T47D (cell line): Measurements from ENCODE around the gene SLC24A1.

Experiments
- DNase-seq, 2 experiments: peaks; one replicate each; pipeline versions ENCODE4 v3.0.0 to v3.0.0-alpha.2; 2011 to 2012; ENCODE audit warnings: low read depth in 1 of 2, low spot score in 1 of 2
- JUND ChIP-seq: IDR thresholded peaks from 2 replicates; pipeline ENCODE4 v1.6.1; 2012; ENCODE audit warnings: low read depth
- in situ Hi-C: cut with HindIII; loops from 2 replicates; pipeline ENCODE4 v1.10.0; 2016; ENCODE audit warnings: low sequenced_read_pairs, low pct_unique_long_range_greater_than_20kb

SLC24A1 gene

DNA sequence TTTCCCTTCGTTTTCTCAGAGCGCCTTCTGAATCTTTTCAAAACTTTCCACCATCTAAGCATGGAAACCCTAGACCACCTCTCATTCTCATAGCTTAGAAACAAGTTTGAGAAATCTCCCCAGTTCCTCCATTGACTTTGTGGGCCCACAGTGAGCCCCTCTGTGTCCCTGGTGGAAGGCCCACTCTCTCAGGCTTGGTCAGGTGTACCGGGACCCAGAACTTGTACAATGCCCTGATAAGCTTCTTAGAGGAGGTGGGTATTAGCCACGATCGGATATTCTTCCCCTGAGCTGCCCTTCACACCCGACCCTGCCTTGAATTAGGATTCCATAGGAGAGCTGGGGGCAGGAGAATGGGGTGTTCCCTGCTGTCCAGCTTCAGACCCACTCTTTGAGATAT is at the start of gene SLC24A1:
TSS of gene SLC24A1 (plus strand) at position 301 of the 400 bp plus-strand sequence. CDS start 2,143 bp downstream, outside the sequence.
- no peak for DNase-seq
- in situ Hi-C loops, result no loop called here

DNA sequence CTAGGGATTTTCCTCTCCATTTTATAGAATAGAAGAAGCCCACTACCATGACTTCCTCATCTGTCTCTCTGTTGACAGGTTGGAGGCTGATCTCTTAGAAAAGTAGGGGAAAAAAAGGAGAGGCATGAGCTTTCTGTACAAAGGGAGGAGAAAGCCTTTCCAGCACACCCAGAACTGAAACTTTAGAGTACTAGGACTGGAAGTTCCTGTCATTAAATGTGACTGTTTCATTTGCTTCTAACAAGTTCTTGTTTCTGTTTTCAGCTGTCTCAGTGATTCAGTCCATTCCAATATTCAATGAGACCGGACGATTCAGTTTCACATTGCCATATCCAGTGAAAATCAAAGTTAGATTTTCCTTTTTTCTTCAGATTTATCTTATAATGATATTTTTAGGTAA is 49.8 kb upstream of the SLC24A1 start:
- no peak for DNase-seq
- no peak for TF ChIP-seq JUND
- in situ Hi-C loops, result no loop called here

More for the DNA sequence above, at the start of gene SLC24A1:
- TF ChIP-seq JUND, result no peak

DNA sequence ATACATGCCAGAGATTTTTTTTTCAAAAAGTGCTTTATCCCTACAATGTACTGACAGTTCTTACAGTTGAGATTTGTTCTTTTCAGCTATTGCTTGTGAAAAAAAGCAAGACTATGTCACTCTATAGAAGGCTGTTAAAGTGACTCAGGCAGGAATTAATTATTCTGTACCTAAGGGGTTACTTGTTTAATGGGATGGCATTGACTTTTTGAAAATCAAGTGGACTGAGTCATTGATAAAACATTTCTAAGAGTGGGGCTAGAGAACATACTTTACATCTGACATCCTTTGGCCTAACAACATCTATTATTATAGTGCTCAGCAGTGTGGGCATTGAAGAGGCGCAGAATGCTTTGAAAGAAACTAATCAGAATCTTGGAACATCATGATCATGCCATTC is 45.1 kb upstream of the SLC24A1 start:
- no peak for TF ChIP-seq JUND
- in situ Hi-C loops, result no loop called here
- DNase-seq, result no peak

DNA sequence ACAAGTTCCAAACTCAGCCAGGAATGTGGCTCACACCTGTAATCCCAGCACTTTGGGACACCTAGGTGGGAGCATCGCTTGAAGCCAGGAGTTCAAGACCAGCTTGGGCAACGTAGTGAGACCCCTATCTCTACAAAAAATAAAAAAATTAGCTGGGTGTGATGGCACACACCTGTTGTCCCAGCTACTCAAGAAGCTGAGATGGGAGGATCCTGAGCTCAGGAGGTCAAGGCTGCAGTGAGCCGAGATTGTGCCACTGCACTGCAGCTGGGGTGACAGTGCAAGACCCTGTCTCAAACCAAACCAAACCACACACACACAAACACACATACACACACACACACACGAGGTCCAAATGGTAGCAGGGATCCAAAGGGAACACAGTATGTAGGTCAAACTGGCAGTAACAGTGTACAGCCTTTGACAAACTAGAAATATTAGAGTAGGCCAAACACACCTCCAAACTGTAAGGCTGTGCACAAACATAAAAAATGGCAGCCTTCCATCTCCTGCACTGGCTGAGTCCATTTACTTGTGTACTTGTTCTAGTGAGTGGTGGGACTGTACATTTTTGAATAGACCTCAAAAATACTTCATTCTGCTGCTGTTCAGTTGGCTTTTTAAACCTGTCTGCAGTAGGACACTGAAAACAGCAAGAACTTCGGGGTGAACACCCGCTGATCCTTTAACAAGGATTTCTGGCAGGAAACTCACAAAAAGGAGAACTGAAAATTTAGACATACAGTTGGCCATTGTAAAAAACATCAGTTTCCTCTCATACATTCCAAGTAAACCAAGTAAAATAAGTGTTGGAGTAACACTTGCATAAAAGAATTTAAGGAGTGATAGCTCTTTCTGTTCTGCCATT is 44.4 kb upstream of the SLC24A1 start:
- in situ Hi-C loops, result no loop called here
- no peak for DNase-seq
- TF ChIP-seq JUND, result no peak

DNA sequence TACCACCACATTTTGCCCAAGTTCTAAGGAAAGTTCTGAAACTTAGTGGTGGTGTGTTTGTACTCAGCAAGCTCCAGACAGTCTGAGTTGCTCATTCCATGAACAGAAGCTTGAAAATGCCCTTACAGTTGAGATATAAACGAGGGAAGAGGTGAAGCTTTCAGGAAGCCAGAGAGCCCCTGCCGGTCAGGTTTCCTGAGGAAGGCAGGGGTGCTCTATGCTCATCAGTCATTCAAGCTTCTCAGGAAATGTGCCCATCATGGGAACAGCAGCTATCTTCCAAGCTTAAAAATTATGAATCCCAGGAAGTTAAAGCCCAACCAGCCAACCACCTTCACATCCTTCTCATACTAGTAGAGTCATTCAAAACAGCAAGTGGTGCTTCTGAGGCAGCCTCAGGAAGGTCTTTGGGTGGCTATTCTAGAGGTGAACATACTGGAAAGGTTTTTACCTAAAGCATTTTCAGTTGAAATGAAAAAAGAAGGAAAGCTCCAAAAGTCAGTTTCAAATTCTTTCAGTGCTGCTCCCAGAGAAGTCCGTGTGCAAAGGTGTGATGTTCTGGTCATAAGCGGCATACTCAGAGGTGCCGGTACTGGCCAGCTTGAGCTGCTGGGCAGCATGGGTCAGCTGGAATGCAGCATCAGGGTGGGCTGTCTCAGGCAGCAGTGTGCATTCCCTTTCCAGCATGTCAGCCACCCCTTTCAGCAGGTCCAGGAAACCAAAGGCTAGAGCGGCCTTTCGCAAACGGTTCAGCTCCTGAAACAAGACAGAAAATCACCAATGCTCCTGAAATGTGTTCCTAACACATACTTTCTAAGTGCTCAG is 42.6 kb upstream of the SLC24A1 start:
- in situ Hi-C loops, result no loop called here
- no peak for TF ChIP-seq JUND
- DNase-seq, result no peak

DNA sequence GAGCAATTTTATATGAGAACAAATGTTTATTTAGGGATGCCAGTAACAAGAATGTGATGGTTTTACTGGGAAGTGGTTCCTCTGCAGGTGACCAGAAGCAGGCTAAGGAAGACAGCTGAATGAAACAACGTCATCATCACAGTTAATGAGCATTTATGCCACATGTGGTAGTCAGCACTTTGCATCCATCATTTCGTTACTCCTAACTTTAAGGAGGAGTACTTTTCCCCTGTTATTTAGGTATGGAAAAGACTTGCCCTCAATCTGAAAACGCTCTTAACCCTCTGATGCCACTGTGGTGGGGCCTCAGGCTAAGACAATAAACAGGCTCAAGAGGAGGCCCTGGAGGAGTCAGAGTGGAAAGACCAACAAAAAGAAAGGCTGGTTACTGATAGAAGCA is 42.0 kb upstream of the SLC24A1 start:
- TF ChIP-seq JUND, result no peak
- no peak for DNase-seq
- in situ Hi-C loops, result no loop called here

DNA sequence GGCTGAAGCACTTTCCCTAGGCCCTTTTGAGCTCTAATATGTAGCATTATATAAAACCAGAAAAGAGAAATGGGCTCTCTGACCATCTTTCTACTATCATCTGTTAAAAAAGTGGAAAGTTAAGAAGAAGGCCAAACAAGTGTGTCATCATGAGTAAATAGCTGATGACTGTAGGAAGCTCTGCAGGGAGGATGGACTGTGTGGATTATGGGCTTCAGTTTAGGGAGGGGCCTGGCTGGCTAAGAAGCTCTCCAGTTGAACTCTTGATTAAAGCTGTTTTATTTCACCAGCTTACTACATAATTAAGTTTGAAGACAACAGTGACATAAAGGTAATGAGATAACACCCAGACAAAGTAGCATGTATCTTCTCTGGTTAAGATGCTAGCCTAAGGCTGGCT is 41.5 kb upstream of the SLC24A1 start:
- in situ Hi-C loops, result no loop called here
- DNase-seq, result no peak
- no peak for TF ChIP-seq JUND

DNA sequence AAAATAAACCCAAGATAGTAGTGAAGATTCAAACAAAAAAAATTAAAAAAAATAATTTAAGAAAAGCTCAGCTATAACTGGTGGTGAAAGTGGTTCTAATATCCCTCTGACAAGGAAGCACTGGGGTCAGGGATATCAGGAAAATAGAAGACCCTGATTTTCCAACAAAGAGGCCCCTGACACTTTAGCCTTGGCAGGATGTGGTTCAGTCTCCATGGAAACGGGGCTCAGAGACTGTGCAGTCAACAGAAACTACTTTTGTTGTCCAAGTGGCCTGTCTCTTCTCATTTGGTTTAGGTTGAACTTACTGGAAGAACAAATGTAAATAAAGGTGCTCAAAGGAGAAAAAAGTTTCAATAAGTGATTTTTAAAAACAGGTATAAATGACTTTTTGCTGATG is 38.0 kb upstream of the SLC24A1 start:
- in situ Hi-C loops, result no loop called here
- no peak for DNase-seq
- no peak for TF ChIP-seq JUND

DNA sequence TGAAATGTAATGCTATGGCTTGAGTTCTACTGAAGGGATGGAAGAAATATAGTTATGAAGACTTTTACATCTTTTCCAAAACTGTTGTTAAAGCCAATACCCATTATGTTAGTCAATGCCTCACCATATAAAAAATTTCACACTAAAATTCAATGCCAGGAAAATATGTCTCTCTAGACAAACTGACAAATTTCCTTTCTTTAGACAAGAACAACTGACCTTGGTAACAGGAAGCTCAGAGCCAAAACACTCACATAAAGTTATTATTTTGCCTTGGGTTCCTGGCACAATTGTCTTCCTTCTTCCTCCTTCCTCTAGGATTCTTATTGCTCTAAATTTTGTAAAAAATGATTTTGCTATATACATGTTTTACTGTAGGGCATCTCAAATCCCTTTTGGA is 37.5 kb upstream of the SLC24A1 start:
- in situ Hi-C loops, result no loop called here
- TF ChIP-seq JUND, result no peak
- DNase-seq, result no peak

DNA sequence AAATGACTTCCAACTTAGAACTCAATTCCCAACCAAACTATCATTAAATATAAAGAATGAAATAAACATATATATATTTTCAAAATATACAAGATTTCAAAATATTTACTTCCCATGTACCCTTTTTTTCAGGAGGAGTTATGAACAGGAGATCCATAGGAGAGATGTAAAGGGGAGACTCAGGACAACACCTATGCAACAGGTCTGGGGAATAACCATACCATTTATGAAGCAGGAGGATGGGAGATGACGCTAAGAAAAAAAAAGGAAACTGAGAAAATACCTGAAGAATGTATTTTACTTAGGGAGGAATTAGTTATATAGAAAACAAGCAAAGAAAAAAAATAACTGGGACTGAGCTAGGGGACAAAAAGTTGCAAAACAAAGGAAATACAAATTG is 34.6 kb upstream of the SLC24A1 start:
- DNase-seq, result no peak
- in situ Hi-C loops, result no loop called here
- TF ChIP-seq JUND, result no peak

DNA sequence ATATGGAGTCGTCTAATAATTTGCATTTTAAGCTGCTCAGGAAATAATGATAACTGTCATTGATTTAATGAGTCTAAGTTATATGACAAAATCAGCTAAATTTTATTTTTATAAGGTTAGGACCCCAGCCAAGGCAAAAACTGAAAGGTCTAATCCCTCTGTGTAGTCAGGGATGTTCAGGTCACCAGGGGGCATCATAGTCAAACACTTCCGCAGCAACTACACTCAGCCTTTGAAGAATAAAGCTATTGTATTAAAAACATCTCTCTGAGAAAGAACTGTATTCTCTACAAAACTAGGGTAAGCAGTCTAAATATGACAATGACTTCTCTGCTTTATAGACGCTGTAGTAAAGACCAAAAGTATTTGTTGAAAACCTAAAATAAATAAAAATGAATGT is 25.8 kb upstream of the SLC24A1 start:
- DNase-seq, result no peak
- TF ChIP-seq JUND, result no peak
- in situ Hi-C loops, result no loop called here

DNA sequence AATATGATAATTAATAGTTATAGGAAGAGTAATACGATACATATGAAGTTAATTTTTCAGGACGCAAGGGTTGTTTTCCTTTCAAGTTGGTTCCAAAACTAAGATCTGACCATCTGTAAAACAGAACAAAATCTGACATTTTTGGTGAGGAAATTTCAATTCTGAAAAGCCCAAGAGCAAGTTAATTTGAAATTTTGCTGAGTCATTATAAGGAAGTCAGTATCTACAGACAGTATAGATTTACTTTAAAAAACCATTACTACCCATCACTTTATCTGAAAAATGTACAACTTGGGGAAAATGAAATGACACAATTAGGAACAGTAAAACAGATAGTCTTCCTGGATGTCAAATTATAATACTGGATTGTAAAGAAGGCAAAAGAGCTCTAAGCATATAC is 23.3 kb upstream of the SLC24A1 start:
- TF ChIP-seq JUND, result no peak
- in situ Hi-C loops, result no loop called here
- no peak for DNase-seq

DNA sequence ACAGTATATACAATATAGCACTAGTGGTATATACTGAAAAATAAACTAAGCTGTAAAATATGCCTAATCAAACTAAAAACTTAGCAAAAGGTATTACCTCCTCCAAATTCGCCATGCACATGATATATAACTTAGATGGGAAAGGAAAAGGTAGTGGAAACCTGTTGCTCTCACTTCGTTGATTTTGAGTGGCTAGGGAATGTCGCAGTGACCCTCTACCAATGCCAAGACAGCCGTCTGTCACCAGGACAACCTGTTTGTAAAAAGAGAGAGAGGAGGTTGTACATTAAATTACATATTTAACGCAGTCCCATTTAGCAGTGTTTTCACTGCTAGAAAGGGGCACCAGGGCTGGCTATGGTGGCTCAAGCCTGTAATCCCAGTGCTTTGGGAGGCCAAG is 22.1 kb upstream of the SLC24A1 start:
- in situ Hi-C loops, result no loop called here
- TF ChIP-seq JUND, result no peak
- peak in 1 of 2 experiments; percentile 43 for DNase-seq
